B cell (primary cell): ENCODE measurements around the gene VAV3. TPM values are rescaled to one million over a fixed set of nuclear protein-coding genes. Genes with fewer than 3 reads are reported as not detected.

Source experiments
- ATAC-seq: fragments of 200-7000 bp; cut with Tn5 transposase; one replicate; pipeline ENCODE4 v1.10.0; 2021; ENCODE audit warnings: low read depth, mild to moderate bottlenecking, moderate number of reproducible peaks, moderate library complexity
- CTCF ChIA-PET: fragments of 350-600 bp; sonication (Branson Sonifier 250); formaldehyde crosslinking; loops from one replicate; lab custom pipeline; 2021; ENCODE audit warnings: antibody characterized with exemption, inconsistent platforms; lab: Charles Lee
- POLR2A ChIA-PET: fragments of 350-600 bp; sonication (Branson Sonifier 250); formaldehyde crosslinking; loops from one replicate; lab custom pipeline; 2021; ENCODE audit warnings: antibody characterized with exemption; lab: Charles Lee
- DNase-seq: peaks from one replicate; pipeline ENCODE4 v3.0.0; 2013
- H2AFZ ChIP-seq: 2 replicates; pipeline ENCODE4 v1.6.1; 2012; ENCODE audit warnings: mild to moderate bottlenecking, low read depth, low read length; ENCODE audit not compliant: insufficient read depth, poor library complexity, severe bottlenecking
- H3K27ac ChIP-seq, 2 donors: 1 replicate in 1 of 2; 2 replicates in 1 of 2; pipeline ENCODE4 v1.5.1; 2012 to 2013; ENCODE audit warnings: low read length in 2 of 2, mild to moderate bottlenecking in 2 of 2, moderate library complexity in 1 of 2
- H3K27me3 ChIP-seq, 4 experiments: fragments of 200-600 bp in 1 of 4; sonication (generic) in 1 of 4; replicated peaks in 1 of 4; 1 replicate in 2 of 4; 2 replicates in 2 of 4; pipeline versions ENCODE4 v1.6.1 to v1.7.0; 2013 to 2016; ENCODE audit warnings: low read length in 3 of 4, mild to moderate bottlenecking in 2 of 4, mixed read lengths in 1 of 4, moderate library complexity in 1 of 4; ENCODE audit not compliant: insufficient read depth in 4 of 4, control insufficient read depth in 3 of 4; ENCODE audit errors: control extremely low read depth in 1 of 4
- H3K36me3 ChIP-seq, 2 experiments: replicated peaks in 1 of 2; 1 replicate in 1 of 2; 2 replicates in 1 of 2; pipeline versions ENCODE4 v1.6.1 to v1.7.1; 2013; ENCODE audit warnings: low read length in 1 of 2; ENCODE audit not compliant: insufficient read depth in 2 of 2, control insufficient read depth in 1 of 2; ENCODE audit errors: control extremely low read depth in 1 of 2, extremely low read depth in 1 of 2
- H3K4me1 ChIP-seq, 2 donors: fragments of 200-600 bp in 1 of 2; sonication (generic) in 1 of 2; 1 replicate in 1 of 2; 2 replicates in 1 of 2; pipeline versions ENCODE4 v1.5.1 to v1.6.1; 2013 to 2017; ENCODE audit warnings: low read length in 2 of 2; ENCODE audit not compliant: control insufficient read depth in 2 of 2, insufficient read depth in 2 of 2
- H3K4me2 ChIP-seq: replicated peaks from 2 replicates; pipeline ENCODE3; 2012; ENCODE audit warnings: mild to moderate bottlenecking, low read depth, low read length; ENCODE audit not compliant: poor library complexity, severe bottlenecking
- H3K4me3 ChIP-seq, 5 experiments: fragments of 200-600 bp in 1 of 5; sonication (generic) in 1 of 5; 1 replicate in 3 of 5; 2 replicates in 2 of 5; pipeline versions ENCODE4 v1.5.1 to v1.7.0; 2011 to 2016; ENCODE audit warnings: low read length in 4 of 5, mild to moderate bottlenecking in 4 of 5, low read depth in 2 of 5, control low read depth in 1 of 5, moderate library complexity in 1 of 5; ENCODE audit not compliant: insufficient read depth in 1 of 5; ENCODE audit errors: control extremely low read depth in 1 of 5, extremely low read depth in 1 of 5
- H3K79me2 ChIP-seq: fragments of 200-600 bp; sonication (generic); one replicate; pipeline ENCODE4 v1.6.0; 2016; ENCODE audit warnings: low read length; ENCODE audit not compliant: control insufficient read depth, insufficient read depth
- H3K9ac ChIP-seq: fragments of 200-600 bp; sonication (generic); 2 replicates; pipeline ENCODE4 v1.6.1; 2017; ENCODE audit warnings: mild to moderate bottlenecking, low read length, moderate library complexity
- H3K9me3 ChIP-seq, 3 donors: one replicate each; pipeline versions ENCODE4 v1.6.1 to v1.7.1; 2013; ENCODE audit warnings: low read length in 2 of 3; ENCODE audit not compliant: control insufficient read depth in 2 of 3, insufficient read depth in 1 of 3; ENCODE audit errors: control extremely low read depth in 1 of 3
- H4K20me1 ChIP-seq: 2 replicates; pipeline ENCODE4 v1.6.0; 2012; ENCODE audit warnings: mild to moderate bottlenecking, low read length; ENCODE audit not compliant: insufficient read depth, control insufficient read depth, poor library complexity, severe bottlenecking
- H3K27ac Mint-ChIP-seq: one replicate; pipeline ENCODE4 v1.8.0; 2021; ENCODE audit warnings: mixed read lengths
- H3K27me3 Mint-ChIP-seq: one replicate; pipeline ENCODE4 v1.8.0; 2021; ENCODE audit warnings: mixed read lengths
- H3K4me1 Mint-ChIP-seq: one replicate; pipeline ENCODE4 v1.8.0; 2021; ENCODE audit warnings: mixed read lengths
- H3K4me3 Mint-ChIP-seq: one replicate; pipeline ENCODE4 v1.8.0; 2021; ENCODE audit warnings: mixed read lengths
- H3K9me3 Mint-ChIP-seq: one replicate; pipeline ENCODE4 v1.8.0; 2022; ENCODE audit warnings: mixed read lengths; ENCODE audit not compliant: insufficient read depth
- CTCF ChIP-seq: fragments of 200-600 bp; IDR thresholded peaks from one replicate; pipeline ENCODE4 v1.8.0; 2022; ENCODE audit warnings: antibody characterized with exemption, mild to moderate bottlenecking
- EZH2 ChIP-seq: IDR thresholded peaks from 2 replicates; pipeline ENCODE4 v1.6.1; 2012; ENCODE audit warnings: borderline replicate concordance, low read depth, mild to moderate bottlenecking, moderate library complexity, low read length; ENCODE audit not compliant: insufficient read depth, poor library complexity, severe bottlenecking
- WGBS: methylation state at CpG from one replicate; pipeline ENCODE4 v1.1.5; 2013; ENCODE audit warnings: missing lambda C conversion rate; ENCODE audit not compliant: insufficient coverage; 5-methylcytosine and 5-hydroxymethylcytosine counted together
- intact Hi-C: fragments of 100-400 bp; cut with micrococcal nuclease; formaldehyde crosslinking; loops from one replicate; pipeline ENCODE4 v1.10.0; 2022
- polyA plus RNA-seq: library from polyadenylated mRNA; depleted of rRNA; stranded (reverse); fragments of >200 nt; gene quantifications from 2 replicates; pipeline ENCODE4 v1.2.3, GENCODE V29; 2012
- total RNA-seq, 2 donors: library from RNA; stranded (reverse); fragments of 120-200 nt in 1 of 2; gene quantifications; 1 replicate in 1 of 2; 2 replicates in 1 of 2; pipeline versions ENCODE4 v1.2.3 to v1.2.4, GENCODE V29; 2013 to 2022

Gene VAV3
- total and polyA plus RNA-seq, 2 donors (not counting 1 experiment from before 2014, with no cell fraction given), result 14.8 to 32.5 TPM

- intact Hi-C loops, result no loop called here
- POLR2A ChIA-PET, result no interaction called here
Observed at GRCh38 chr1:107879346-107879745, 85.6 kb downstream of the VAV3 start.

More at GRCh38 chr1:107879346-107879745, 85.6 kb downstream of the VAV3 start:
- no peaks in the 10 kb centered on the region for H3K27me3 ChIP-seq
- Mint-ChIP-seq H3K9me3 (peaks cover 4% of the 10 kb centered on the region), H3K27ac (no peak overlapping the region), H3K4me1 (peaks cover 72% of the 10 kb centered on the region), H3K4me3 (no peak overlapping the region), H3K27me3 (no peaks in the 10 kb centered on the region)
- CTCF ChIA-PET, result no interaction called here
- no peak overlapping the region for H3K9ac ChIP-seq
- H2AFZ ChIP-seq, result no peak overlapping the region
- no peak for TF ChIP-seq CTCF
- no peak for TF ChIP-seq EZH2
- DNase-seq (no peak), ATAC-seq (no peak)
- H3K27ac ChIP-seq, result no peak overlapping the region
- H3K4me1 ChIP-seq, result peaks cover 39 to 50% of the 10 kb centered on the region in 2 donors
- peaks cover 97% of the 10 kb centered on the region for H3K79me2 ChIP-seq
- no CpG with 5 or more reads among the region's 1 CpG for WGBS
- H3K36me3 ChIP-seq, result peaks cover 0 to 4% of the 10 kb centered on the region in 2 experiments
- no peak overlapping the region for H3K4me3 ChIP-seq
- no peak overlapping the region for H3K4me2 ChIP-seq
- H3K9me3 ChIP-seq, result peaks cover 0 to 3% (median 0%) of the 10 kb centered on the region in 3 donors
- no peaks in the 10 kb centered on the region for H4K20me1 ChIP-seq
